GM12875 (cell line): ENCODE measurements around the gene ATG10.

ENCODE experiments used
- H3K4me3 ChIP-seq: one replicate; pipeline ENCODE4 v1.5.1; 2011; ENCODE audit warnings: low read depth, low read length, control low read depth
- TF ChIP-seq, protein P1 (sequence below): IDR thresholded peaks from 2 replicates; pipeline ENCODE4 v1.5.1; 2011; ENCODE audit warnings: low read depth, mild to moderate bottlenecking, control low read depth, inconsistent platforms, low read length, moderate library complexity, borderline replicate concordance; ENCODE audit not compliant: insufficient read depth

The ATG10 gene

DNA sequence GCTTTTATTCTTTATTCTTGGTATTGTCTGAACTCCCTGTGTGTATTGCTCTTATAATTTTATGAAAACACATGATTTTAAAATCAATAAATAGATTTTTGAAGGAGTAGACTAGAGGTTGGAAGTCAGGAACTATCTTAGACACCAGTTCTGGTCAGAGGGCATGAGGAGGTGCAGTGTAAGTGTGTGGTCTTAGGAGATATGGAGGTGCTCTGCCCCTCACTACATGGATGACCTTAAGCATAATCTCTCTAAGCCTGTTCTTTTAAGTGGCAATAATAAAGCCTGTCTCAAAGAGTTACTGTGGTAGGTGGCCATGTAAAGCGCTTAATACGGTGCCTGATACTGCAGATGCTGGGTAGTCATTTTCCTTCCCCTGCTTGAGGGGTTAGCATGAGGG lies 272.3 kb downstream of the ATG10 start:
- TF ChIP-seq, protein P1, sequence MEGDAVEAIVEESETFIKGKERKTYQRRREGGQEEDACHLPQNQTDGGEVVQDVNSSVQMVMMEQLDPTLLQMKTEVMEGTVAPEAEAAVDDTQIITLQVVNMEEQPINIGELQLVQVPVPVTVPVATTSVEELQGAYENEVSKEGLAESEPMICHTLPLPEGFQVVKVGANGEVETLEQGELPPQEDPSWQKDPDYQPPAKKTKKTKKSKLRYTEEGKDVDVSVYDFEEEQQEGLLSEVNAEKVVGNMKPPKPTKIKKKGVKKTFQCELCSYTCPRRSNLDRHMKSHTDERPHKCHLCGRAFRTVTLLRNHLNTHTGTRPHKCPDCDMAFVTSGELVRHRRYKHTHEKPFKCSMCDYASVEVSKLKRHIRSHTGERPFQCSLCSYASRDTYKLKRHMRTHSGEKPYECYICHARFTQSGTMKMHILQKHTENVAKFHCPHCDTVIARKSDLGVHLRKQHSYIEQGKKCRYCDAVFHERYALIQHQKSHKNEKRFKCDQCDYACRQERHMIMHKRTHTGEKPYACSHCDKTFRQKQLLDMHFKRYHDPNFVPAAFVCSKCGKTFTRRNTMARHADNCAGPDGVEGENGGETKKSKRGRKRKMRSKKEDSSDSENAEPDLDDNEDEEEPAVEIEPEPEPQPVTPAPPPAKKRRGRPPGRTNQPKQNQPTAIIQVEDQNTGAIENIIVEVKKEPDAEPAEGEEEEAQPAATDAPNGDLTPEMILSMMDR = no peak
- H3K4me3 ChIP-seq = no peak overlapping the region

DNA sequence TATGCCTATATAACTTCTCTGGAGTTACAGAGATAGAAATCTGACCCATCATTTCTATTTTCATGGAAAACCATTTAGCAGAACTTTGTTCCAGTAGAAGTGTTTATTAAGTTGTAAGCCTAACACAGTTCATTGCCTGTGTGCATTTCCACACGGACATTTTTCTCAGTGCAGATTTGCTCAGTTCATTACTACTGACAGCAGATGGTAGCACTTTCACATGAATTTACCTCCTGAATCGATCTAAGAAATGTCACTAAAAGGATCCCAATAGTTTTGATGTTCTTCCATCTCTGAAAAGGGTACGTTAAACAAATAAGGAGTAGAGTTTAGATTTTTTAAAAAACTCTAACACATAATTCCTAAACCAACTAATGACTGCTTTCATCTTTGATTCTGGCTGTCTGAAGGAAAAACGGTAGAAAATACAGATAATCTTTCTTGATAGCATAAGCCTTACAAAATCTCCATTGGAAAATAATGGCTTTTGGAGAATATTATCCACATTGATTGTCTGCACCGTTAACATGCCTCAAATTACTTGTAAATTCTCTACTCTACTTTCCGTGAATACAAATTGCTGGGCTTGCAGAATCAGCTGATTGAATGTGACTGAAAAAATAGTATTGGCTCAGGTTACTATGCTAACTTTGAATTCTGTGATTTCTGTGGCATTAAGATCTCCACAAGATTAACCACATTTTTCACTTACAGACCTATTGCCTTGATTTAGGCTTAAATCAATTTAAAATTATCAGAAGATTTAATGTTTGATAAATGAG lies 273.2 kb downstream of the ATG10 start:
- TF ChIP-seq, protein P1 = no peak

DNA sequence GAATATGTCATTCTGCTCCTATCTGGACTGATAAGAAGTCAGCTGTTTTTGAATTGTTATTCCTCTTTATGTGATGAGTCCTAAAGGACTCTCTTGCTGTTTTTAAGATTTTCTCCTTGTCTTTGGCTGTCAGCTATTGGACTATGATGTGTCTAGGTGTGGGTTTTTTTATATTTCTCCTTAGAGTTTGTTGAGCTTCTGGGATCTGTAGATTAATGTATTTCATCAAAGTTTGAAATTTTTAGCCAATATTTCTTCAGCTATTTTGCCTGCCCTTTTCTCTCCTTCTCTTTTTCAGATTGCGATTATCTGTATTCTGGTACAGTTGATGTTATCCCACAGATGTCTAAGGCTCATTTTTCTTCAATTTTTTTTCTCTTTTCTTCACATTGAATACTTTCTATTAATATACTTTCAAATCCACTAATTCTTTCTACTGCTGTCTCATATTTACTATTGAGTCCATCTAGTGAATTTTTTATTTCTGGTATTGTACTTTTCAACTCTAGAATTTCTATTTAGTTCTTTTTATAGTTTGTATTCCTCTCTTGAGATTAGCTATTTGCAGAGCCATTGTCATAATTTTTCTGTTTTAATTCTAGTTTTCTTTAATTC lies 275.2 kb downstream of the ATG10 start:
- TF ChIP-seq, protein P1 = no peak
- no peak overlapping the region for H3K4me3 ChIP-seq

More for the DNA sequence above, 273.2 kb downstream of the ATG10 start:
- H3K4me3 ChIP-seq = no peak overlapping the region

DNA sequence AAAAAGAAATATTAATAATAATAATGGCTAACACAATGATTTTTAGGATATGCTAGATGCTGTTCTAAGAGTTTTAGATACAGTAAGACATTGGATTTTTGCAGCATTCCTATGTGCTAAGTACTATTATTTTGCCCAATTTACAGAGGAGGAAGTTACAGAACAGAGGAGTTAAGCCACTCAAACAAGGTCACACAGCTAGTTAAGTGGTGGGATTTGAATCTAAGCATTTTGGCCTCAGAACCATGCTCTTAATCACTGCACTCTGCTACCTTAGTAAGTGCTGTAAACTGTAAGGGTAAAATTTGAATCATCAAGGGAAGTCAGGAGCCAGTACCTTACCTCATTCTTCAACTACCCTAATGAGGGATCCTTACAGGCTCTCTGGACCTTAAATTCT lies 280.9 kb downstream of the ATG10 start:
- TF ChIP-seq, protein P1 = no peak
- no peak overlapping the region for H3K4me3 ChIP-seq

DNA sequence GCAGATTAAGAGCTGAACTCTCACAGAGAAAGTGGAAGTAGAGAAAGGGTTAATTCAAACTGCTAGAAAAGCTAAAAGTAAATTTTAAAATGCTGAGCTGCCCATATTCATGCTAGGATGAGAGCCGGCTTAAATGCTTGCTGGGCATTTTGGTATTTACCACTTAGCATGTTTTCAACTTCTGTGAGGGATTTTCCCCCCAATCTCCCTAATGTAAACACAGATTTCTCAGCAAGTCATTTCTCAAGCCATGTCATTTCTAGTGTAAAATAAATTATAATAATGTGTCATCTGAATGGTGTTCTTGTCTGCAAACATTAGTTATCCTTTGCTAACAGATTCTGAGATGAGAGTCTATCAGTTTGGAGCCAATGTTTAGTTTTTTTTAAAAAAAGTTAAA lies 284.0 kb downstream of the ATG10 start:
- no peak overlapping the region for H3K4me3 ChIP-seq
- TF ChIP-seq, protein P1 = no peak

DNA sequence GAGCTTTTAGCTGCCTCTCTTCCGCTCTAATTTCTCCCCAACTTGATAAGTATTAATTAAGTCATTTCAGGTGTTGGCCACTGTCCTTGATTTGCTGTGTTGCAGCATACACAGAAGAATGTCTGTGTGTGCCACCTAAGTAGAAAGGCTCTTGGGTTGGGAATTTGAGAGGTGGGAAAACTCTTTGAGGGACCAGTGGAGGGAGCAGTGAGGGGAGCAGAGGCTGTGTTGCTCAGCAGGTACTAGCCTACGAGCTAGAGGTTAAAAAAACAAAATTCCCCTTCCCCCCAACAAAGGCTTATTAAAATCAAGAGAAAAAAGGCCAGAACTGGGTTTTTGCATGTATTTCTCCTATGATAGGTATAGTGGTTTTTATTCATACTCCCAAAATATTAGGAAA lies 285.4 kb downstream of the ATG10 start:
- TF ChIP-seq, protein P1 = no peak
- no peak overlapping the region for H3K4me3 ChIP-seq

DNA sequence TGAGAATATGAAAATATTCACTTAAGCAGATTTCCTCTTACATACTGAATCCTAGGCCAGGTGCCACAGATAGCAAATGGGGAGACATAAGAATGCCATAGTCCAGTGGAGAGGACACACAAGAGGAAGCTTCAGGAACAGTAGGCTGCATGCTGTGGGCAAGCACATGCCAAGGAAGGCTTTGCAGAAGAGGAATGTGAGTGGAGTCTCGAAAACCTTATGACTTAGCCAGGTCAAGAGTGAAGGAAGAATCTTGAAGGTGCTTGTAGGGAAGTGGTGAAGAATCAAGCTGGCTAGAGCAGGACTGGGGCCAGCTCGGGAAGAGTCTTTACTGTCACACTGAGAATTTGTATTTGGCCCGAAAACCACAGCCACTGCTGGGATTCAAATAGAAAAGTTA lies 285.9 kb downstream of the ATG10 start:
- TF ChIP-seq, protein P1 = no peak
- H3K4me3 ChIP-seq = no peak overlapping the region
